ENCODE results near the gene SFXN1.
"Not testable (repeated sequence)": the region's sequence is repeated elsewhere in the genome, so short reads cannot be mapped to it uniquely, and the experiment has no call there.

Gene SFXN1

GRCh38 chr5:175493260-175493659 lies 14.9 kb downstream of the SFXN1 start:
- in situ Hi-C loops (cut with HindIII; ENCODE audit: low sequenced_read_pairs) = no loop called here

- in situ Hi-C loops (cut with HindIII; ENCODE audit: low sequenced_read_pairs) = no loop called here
Measured at GRCh38 chr5:175493726-175494125, 15.4 kb downstream of the SFXN1 start.

- in situ Hi-C loops (cut with HindIII; ENCODE audit: low sequenced_read_pairs) = no loop called here
Measured at GRCh38 chr5:175494264-175495183, 16.2 kb downstream of the SFXN1 start.

- in situ Hi-C loops (cut with HindIII; ENCODE audit: low sequenced_read_pairs) = no loop called here
Measured at GRCh38 chr5:175501759-175502158, 23.4 kb downstream of the SFXN1 start.

GRCh38 chr5:175507671-175508070 lies 29.3 kb downstream of the SFXN1 start:
- in situ Hi-C loops (cut with HindIII; ENCODE audit: low sequenced_read_pairs) = not testable (repeated sequence)

- in situ Hi-C loops (cut with HindIII; ENCODE audit: low sequenced_read_pairs) = no loop called here
Measured at GRCh38 chr5:175508896-175509295, 30.5 kb downstream of the SFXN1 start.

- in situ Hi-C loops (cut with HindIII; ENCODE audit: low sequenced_read_pairs) = no loop called here
Measured at GRCh38 chr5:175513297-175513696, 34.9 kb downstream of the SFXN1 start.

- in situ Hi-C loops (cut with HindIII; ENCODE audit: low sequenced_read_pairs) = no loop called here
Measured at GRCh38 chr5:175513726-175514125, 35.4 kb downstream of the SFXN1 start.

- in situ Hi-C loops (cut with HindIII; ENCODE audit: low sequenced_read_pairs) = no loop called here
Measured at GRCh38 chr5:175516933-175517823, 38.8 kb downstream of the SFXN1 start.

- in situ Hi-C loops (cut with HindIII; ENCODE audit: low sequenced_read_pairs) = no loop called here
Measured at GRCh38 chr5:175517824-175518450, 39.6 kb downstream of the SFXN1 start.

GRCh38 chr5:175519006-175519405 lies 40.6 kb downstream of the SFXN1 start:
- in situ Hi-C loops (cut with HindIII; ENCODE audit: low sequenced_read_pairs) = no loop called here

GRCh38 chr5:175520321-175520720 lies 42.0 kb downstream of the SFXN1 start:
- in situ Hi-C loops (cut with HindIII; ENCODE audit: low sequenced_read_pairs) = no loop called here

- in situ Hi-C loops (cut with HindIII; ENCODE audit: low sequenced_read_pairs) = no loop called here
Measured at GRCh38 chr5:175520873-175521272, 42.5 kb downstream of the SFXN1 start.

GRCh38 chr5:175521313-175521833 lies 43.0 kb downstream of the SFXN1 start:
- in situ Hi-C loops (cut with HindIII; ENCODE audit: low sequenced_read_pairs) = no loop called here

GRCh38 chr5:175523292-175523691 lies 44.9 kb downstream of the SFXN1 start:
- in situ Hi-C loops (cut with HindIII; ENCODE audit: low sequenced_read_pairs) = no loop called here

- in situ Hi-C loops (cut with HindIII; ENCODE audit: low sequenced_read_pairs) = no loop called here
Measured at GRCh38 chr5:175524211-175524610, 45.9 kb downstream of the SFXN1 start.

- in situ Hi-C loops (cut with HindIII; ENCODE audit: low sequenced_read_pairs) = no loop called here
Measured at GRCh38 chr5:175526691-175527090, 48.3 kb downstream of the SFXN1 start.

- in situ Hi-C loops (cut with HindIII; ENCODE audit: low sequenced_read_pairs) = no loop called here
Measured at GRCh38 chr5:175531361-175531760, 53.0 kb downstream of the SFXN1 start.

GRCh38 chr5:175534070-175534932 lies 55.9 kb downstream of the SFXN1 start:
- in situ Hi-C loops (cut with HindIII; ENCODE audit: low sequenced_read_pairs) = no loop called here

GRCh38 chr5:175535331-175535730 lies 57.0 kb downstream of the SFXN1 start:
- in situ Hi-C loops (cut with HindIII; ENCODE audit: low sequenced_read_pairs) = not testable (repeated sequence)
